HG02610 (cell line): ENCODE data around the gene KRTAP4-7.
"Not testable (repeated sequence)": the region's sequence is repeated elsewhere in the genome, so short reads cannot be mapped to it uniquely, and the experiment has no call there.

Experiments used
- ATAC-seq: cut with Tn5 transposase; IDR thresholded peaks from one replicate; pipeline ENCODE4 v1.9.1; 2021; ENCODE audit warnings: mild to moderate bottlenecking, moderate library complexity; ENCODE audit not compliant: unreplicated experiment

Gene KRTAP4-7

GRCh38 chr17:41065016-41065689 lies 18.8 kb upstream of the KRTAP4-7 start:
- ATAC-seq, result not testable (repeated sequence)

- no peak for ATAC-seq
Measured at GRCh38 chr17:41065829-41066624, 17.9 kb upstream of the KRTAP4-7 start, which contains the start of gene KRTAP2-4. Gene KRTAP2-4 (minus strand): TSS chr17:41065879. CDS start chr17:41065845, 34 bp downstream.

- ATAC-seq, result no peak
Measured at GRCh38 chr17:41067281-41067680, 16.7 kb upstream of the KRTAP4-7 start.

- ATAC-seq, result no peak
Measured at GRCh38 chr17:41069031-41069430, 14.9 kb upstream of the KRTAP4-7 start.

- ATAC-seq, result no peak
Measured at GRCh38 chr17:41071606-41072360, 12.2 kb upstream of the KRTAP4-7 start.

- no peak for ATAC-seq
Measured at GRCh38 chr17:41073676-41074075, 10.3 kb upstream of the KRTAP4-7 start.

- ATAC-seq, result no peak
Measured at GRCh38 chr17:41076788-41077187, 7.2 kb upstream of the KRTAP4-7 start.

GRCh38 chr17:41082626-41083025 lies 1.3 kb upstream of the KRTAP4-7 start:
- no peak for ATAC-seq

GRCh38 chr17:41083427-41083826 lies 523 bp upstream of the KRTAP4-7 start:
- not testable (repeated sequence) for ATAC-seq

GRCh38 chr17:41088760-41089352 lies 4.9 kb downstream of the KRTAP4-7 start:
- not testable (repeated sequence) for ATAC-seq

GRCh38 chr17:41096055-41096454 lies 12.1 kb downstream of the KRTAP4-7 start:
- ATAC-seq, result no peak

- ATAC-seq, result no peak
Measured at GRCh38 chr17:41098042-41098441, 14.1 kb downstream of the KRTAP4-7 start, which contains the start of gene KRTAP4-8. Gene KRTAP4-8 (minus strand): TSS chr17:41098142. CDS start chr17:41098084, 58 bp downstream.

GRCh38 chr17:41098481-41098880 lies 14.5 kb downstream of the KRTAP4-7 start:
- no peak for ATAC-seq

GRCh38 chr17:41099682-41100480 lies 15.9 kb downstream of the KRTAP4-7 start:
- ATAC-seq, result not testable (repeated sequence)

GRCh38 chr17:41101586-41102259 lies 17.8 kb downstream of the KRTAP4-7 start, which contains the start of gene KRTAP4-16:
Gene KRTAP4-16 (minus strand): TSS chr17:41102209. CDS start chr17:41102209, 0 bp downstream.
- no peak for ATAC-seq

- no peak for ATAC-seq
Measured at GRCh38 chr17:41103896-41104295, 19.9 kb downstream of the KRTAP4-7 start.

GRCh38 chr17:41104386-41105038 lies 20.6 kb downstream of the KRTAP4-7 start:
- not testable (repeated sequence) for ATAC-seq

GRCh38 chr17:41105347-41105746 lies 21.4 kb downstream of the KRTAP4-7 start, which contains the start of gene KRTAP4-9:
Gene KRTAP4-9 (plus strand): TSS chr17:41105389. CDS start chr17:41105389, 0 bp downstream.
- ATAC-seq, result not testable (repeated sequence)
